ENCODE results near the gene KCNJ18.
"Not testable (repeated sequence)": the region's sequence is repeated elsewhere in the genome, so short reads cannot be mapped to it uniquely, and the experiment has no call there.

KCNJ18 gene

GRCh38 chr17:21691883-21692703 lies at the start of gene KCNJ18:
TSS of gene KCNJ18 (plus strand) at chr17:21692523. CDS start at chr17:21702787, 10,264 bp downstream.
- DNase-seq: not testable (repeated sequence)

DNA sequence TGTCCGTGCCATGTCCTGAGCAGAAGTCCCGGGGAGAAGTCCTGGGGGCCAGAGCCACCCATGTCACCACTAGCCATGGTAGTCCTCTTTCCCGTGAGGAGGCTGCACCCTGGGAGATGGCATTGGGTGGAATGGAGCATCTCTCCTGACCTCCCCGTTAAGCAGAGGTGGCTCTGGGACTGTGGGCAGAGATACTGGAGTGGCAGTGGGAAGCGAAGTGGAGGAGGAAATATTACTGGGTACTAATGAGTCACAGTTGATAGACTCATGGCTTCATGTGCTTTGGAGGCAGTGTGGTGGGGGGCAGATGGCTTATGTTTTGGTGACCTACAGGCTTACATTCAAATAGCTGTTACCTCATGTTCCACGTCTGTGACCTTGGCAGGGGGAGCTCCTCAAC lies 44.2 kb upstream of the KCNJ18 start:
- not testable (repeated sequence) for DNase-seq

GRCh38 chr17:21650043-21650442 lies 42.3 kb upstream of the KCNJ18 start:
- not testable (repeated sequence) for DNase-seq

GRCh38 chr17:21652049-21652448 lies 40.3 kb upstream of the KCNJ18 start:
- not testable (repeated sequence) for DNase-seq

- not testable (repeated sequence) for DNase-seq
Measured at GRCh38 chr17:21653211-21653610, 39.1 kb upstream of the KCNJ18 start.

DNA sequence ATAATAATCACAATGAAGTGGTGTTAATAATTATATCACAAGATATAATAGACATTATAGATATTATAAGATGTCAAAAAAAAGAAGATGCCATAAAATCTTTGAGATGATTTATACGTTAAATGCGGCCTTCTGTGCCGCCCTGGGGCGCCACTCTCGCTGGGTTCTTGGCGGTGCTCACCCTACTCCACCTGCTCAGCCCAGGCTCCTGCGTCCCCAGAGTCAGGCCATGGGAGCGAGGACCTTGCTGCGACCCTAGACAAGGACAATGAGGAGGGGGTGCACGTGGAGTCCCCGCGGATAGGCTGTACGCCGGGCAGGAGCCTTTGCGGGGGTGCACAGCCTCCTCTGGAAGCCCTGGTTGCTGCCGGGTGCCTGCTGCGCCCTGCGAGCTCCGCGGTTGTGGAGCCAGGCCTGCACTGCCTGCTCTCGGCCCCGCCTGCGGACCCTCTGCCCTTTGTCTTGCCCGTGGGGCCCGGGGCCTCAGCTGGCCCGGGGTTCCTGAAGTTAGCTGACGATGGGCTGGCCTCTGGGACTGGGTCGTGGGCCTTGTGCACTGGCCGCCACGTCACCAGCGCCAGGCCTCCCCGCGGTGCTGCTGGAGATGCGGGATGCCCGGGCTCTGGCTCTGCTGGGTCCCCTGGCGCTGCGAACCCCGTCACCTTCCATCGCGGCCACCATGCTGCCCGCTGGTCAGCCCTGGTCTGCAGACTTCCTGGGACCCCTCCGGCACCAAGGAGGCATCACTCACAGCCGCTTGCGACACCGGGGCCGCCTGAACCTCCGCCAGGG lies 35.6 kb upstream of the KCNJ18 start:
- not testable (repeated sequence) for DNase-seq

GRCh38 chr17:21659635-21660034 lies 32.7 kb upstream of the KCNJ18 start:
- not testable (repeated sequence) for DNase-seq

GRCh38 chr17:21661455-21661854 lies 30.9 kb upstream of the KCNJ18 start:
- not testable (repeated sequence) for DNase-seq

DNA sequence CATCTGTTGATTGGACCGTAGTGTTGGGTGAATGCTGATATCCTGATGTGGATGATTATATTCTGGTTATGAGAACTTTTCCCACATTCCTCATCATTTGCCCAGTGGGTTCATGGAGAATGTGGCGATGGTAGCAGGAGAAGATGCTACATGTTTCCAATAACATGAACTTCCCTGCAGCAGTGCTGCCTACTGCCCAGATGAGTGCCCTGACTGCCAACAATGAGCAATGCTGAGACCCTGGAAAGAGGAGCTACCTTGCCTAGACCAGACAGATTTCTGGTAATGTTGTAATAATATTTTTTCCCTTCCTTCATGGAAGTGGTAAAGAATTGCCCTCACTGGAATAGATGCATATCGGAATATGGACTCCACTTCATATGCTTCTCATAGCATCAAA lies 29.2 kb upstream of the KCNJ18 start:
- DNase-seq: peak; percentile 15

- not testable (repeated sequence) for DNase-seq
Measured at GRCh38 chr17:21663614-21664474, 28.5 kb upstream of the KCNJ18 start.

DNA sequence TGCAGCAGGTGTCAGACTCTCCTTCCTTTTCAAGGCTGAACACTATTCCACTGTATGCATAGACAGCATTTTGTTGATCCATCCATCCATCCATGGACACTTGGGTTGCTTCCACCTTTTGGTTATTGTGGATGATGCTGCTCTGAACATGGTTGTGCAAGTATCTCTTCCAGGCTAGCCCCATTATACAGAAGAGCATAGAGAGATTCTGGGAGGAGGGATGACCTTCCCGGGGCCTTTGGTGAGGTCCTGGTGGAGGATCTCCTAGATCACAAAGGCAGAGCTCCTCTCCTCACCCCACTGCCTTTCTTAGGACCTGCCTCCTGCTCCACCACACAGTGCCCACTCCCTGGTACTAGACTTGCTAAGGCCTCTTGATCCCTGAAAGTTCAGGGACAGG lies 27.2 kb upstream of the KCNJ18 start:
- peak; percentile 15 for DNase-seq

DNA sequence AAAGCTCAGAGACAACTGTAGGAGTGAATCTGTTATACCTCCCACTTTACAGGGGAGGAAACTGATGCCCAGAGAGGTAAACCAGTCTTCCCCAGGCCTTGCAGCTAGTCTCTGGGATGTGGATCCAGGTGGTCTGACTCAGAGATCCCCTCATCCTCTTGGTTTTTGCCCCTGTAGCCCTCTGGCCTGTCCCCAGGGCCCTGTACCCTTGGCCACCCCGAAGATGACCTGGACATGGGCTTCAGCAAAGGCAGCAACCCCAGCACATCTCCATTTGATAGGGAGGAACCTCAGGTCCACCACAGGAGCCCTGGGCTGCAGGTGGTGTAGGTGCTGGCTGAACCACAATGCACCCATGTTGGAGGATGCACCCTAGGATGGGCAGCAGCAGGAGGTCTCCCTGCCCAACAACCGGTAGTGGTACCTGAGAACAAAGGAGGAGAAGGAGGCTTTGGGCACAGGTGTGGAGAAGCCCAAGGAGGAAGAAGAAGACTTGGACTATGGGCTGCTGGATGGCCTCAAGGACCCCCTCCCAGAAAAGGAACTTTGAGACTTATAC lies 26.3 kb upstream of the KCNJ18 start:
- DNase-seq: peak; percentile 15

DNA sequence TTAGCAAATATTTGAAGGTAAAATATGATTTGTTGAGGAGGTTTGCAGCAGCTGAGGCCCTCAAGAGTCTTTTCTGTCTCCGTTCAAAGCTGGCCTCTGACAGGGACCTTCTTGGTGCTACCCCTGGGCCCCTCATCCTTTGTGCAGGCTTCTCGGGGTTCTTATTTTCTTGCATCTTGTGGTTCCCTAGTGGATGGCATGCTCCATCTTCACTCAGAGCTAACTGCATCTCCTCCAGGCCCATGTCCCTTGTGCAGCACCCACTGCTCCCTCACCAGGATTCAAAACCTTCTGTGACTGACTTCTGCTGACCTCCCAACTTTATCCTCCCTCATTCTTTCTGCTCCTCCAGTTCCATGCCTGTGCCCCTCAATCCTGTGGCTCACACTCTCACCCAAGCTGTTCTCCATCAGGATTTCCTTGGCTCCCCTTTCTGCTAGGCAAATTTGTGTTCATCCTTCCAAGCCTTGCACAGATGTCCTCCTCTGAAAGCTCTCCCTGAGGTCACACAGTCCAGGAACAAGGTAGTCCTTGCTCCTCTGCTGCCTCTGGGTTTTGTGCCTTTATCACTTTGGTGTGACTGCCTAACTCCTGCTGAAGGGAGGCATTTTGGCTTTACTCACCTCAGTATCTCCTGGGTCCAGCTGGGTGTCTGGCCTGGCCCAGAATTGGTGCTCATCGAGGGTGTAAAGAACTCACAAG lies 25.5 kb upstream of the KCNJ18 start:
- not testable (repeated sequence) for DNase-seq

- DNase-seq: peak; percentile 16
Measured at GRCh38 chr17:21667413-21668117, 24.8 kb upstream of the KCNJ18 start.

DNA sequence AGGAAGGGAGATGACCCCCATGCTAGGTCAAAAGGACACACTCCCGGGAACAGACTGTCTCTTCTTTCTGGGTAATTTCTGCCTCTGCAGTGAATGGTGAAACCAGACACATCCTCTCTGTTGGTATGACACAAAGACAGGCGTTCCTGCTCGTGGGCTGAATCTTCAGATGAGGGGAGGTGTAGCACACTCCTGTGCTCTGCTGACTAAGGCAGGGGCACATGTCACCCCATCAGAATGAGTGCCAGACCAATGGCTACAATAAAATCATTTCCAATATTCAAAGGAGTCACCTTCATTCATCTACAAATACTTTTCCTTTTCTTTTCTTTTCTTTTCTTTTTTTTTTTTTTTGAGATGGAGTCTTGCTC lies 24.2 kb upstream of the KCNJ18 start:
- not testable (repeated sequence) for DNase-seq

- peak; percentile 15 for DNase-seq
Measured at GRCh38 chr17:21668746-21669508, 23.4 kb upstream of the KCNJ18 start.

GRCh38 chr17:21669616-21670360 lies 22.5 kb upstream of the KCNJ18 start:
- DNase-seq: peak; percentile 15

GRCh38 chr17:21670361-21671155 lies 21.8 kb upstream of the KCNJ18 start:
- not testable (repeated sequence) for DNase-seq

GRCh38 chr17:21671437-21671836 lies 20.9 kb upstream of the KCNJ18 start:
- peak; percentile 16 for DNase-seq
